Sigmoid colon (tissue), 4 donors: Measurements from ENCODE around the gene REC8.

Source experiments
- CTCF ChIP-seq, 4 experiments: fragments of 450-650 bp in 3 of 4; fragments of 200-600 bp in 1 of 4; IDR thresholded peaks; one replicate each; pipeline ENCODE4 v1.5.1; 2016 to 2019; ENCODE audit warnings: antibody characterized with exemption in 4 of 4, mild to moderate bottlenecking in 3 of 4, moderate library complexity in 2 of 4
- EP300 ChIP-seq, 4 donors: sonication (generic); formaldehyde crosslinking; IDR thresholded peaks; one replicate each; pipeline ENCODE4 v1.6.1; 2017; ENCODE audit warnings: antibody characterized with exemption in 4 of 4
- POLR2A ChIP-seq, 2 donors: fragments of 450-650 bp; IDR thresholded peaks; one replicate each; pipeline ENCODE4 v1.6.1; 2016; ENCODE audit warnings: antibody characterized with exemption in 2 of 2, mild to moderate bottlenecking in 2 of 2, moderate library complexity in 2 of 2
- POLR2AphosphoS5 ChIP-seq, 4 donors: sonication (generic); formaldehyde crosslinking; IDR thresholded peaks; one replicate each; pipeline ENCODE4 v1.6.1; 2017; ENCODE audit warnings: antibody characterized with exemption in 4 of 4

DNA sequence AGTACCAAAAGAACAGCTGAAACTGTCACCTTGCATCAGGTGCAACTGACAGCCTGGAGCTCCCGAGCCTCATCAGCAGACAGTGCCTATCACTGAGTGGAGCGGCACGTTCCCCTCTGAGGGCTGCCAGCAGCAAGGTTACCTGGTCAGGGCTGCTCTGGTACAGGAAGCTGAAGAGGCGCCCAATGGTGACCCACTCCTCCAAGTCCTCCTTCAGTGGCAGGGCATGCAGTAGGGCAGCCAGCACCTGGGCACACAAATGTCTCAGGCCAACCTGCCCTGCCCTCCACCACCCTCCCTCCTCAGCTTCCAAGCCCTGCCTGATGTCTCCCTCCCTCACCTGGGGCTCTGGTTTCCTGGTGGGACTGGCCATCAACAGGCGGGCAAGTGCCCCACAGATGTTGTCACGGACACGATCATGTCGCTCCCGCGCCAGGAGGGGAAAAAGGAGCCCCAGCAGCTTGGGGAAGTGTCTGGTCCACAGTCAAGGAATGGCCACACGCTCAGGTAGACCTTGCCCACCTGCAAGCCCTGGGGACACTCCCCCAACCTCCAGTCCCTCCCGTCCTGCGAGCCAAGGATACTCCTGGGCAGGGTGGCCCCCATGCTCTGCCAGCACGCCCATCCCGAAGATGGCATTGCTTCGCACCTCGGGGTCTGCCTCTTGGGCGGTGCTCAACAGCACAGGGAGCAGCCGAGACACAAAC lies 9.6 kb downstream of the REC8 start:
- TF ChIP-seq EP300 (IDR thresholded peaks at IDR 0.05) (no peak), POLR2A (IDR thresholded peaks at IDR 0.05) (no peak), CTCF (IDR thresholded peaks at IDR 0.05) (no peak), POLR2AphosphoS5 (IDR thresholded peaks at IDR 0.05) (no peak)
